TTC549 (cell line): ENCODE results near the gene BLVRB.
"Not testable (repeated sequence)": the region's sequence is repeated elsewhere in the genome, so short reads cannot be mapped to it uniquely, and the experiment has no call there.

ENCODE experiments used
- FAIRE-seq: peaks from 2 replicates; lab custom pipeline; 2012; peaks lifted over from hg19 to GRCh38; lab: Jason Lieb, UNC

BLVRB gene

DNA sequence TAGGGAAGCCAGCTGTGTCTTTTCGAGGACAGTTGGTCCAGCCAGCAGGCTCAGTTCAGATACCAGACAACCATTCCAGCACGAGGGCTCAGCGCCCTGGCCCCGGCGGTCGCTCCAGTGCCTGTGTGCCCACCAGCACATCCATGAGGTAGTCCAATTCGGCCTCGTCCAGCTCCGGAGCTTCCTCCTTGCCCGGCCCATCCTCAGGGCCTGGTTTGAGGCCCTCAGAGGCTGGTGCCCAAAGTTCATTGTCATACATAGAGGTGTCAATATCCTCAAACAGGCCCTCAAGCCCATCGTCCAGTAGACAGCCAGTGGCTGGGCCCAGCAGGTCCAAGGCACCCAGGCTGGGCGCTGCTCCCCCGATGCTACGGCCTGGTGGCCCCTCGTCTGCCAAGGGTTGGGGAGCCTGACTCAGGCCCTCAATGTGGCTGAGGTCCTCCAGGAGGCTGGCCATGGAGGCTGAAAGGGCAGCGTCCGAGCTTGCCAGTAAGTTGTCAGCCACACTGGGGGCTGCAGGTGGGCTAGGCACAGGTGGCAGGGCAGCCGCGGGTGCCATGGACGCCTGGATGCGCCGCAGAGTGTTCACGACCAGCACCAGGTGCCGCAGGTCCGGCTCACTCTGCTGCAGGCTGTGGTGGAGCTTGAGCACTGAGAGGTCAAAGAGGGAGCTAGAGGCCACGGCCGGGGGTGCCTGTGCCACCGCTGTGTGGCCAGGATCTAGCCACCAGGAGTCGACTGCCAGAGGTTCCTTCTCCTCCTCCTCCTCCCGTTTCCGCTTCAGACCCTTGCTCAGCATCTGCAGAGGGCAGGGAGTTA, 42.6 kb downstream of the BLVRB start:
- FAIRE-seq: no peak

GRCh38 chr19:40421993-40422747, 43.4 kb downstream of the BLVRB start:
- FAIRE-seq: no peak

DNA sequence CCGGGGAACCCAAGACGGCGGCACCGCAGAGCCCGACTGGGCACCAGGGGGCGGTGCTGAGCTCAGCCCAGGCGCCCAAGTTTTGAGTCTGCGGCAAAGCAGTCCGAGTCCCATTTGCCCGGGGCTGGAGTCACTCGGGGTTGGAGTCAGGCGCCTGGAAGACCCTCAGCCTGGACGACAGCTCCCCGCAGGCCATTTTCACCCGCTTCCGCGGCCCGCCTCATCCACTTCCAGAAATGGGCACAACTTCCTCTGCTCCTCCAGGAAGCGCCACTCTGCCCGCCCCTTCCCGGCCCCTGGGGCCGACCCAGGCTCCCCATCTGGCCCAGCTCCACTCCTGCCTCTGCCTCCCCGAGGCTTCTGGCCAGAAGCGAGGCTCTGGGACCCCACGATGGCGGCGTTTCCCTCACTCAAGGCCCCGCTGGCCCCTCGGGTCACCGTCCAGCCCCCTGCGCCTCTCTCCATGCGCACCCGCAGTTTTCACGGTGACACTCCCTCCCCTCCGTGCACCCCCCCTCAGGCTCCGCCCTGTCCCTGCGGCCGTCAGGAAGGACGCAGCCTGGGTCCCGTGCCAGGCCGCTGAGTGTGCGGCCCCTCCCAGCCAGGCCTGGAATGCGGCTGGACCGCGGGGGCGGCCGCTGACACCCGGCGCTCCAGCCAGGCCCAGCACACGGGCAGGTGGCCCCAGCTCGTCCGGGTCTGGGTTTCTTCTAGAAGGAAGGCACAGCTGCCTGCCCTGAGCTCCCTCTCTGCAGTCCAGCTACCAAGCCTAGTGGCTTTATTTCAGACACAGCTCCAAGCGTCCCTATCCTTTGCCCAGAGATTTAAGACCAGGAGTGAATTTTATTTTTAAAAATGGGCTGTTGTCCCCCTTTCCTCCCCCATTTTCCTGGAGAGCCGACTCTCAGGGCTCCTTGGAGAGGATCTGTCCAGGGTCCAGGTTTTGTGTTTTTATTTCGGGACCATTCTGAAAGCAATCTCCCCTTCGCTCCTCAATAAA, 44.5 kb downstream of the BLVRB start:
- FAIRE-seq: no peak

DNA sequence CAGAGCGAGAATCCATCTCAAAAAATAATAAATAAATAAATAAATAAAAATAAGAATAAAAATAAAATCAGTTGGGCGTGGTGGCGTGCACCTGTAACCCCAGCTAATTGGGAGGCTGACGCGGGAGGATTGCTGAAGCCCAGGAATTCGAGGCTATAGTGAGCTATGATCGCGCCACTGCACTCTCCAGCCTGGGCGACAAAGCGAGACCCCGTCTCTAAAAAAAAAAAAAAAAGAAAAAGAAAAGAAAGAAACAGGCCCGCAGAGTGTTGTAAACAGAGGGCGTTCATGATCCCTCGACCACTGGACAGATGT, 45.1 kb downstream of the BLVRB start:
- no peak for FAIRE-seq

DNA sequence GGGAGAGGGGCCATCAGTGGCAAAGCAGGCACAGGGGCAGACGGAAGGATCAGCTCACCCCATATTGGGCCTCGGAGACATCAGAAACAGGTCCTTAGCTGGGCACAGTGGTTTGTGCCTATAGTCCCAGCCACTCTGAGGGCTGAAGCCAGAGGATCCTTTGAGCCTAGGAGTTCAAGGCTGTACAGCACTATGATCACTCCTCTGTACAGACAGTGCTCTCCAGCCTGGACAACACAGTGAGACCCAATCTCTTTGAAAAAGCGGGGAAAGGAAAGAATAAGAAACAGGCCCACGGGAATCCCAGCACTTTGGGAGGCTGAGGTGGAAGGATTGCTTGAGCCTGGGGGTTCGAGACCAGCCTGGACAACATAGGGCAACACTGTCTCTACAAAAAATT, 45.8 kb downstream of the BLVRB start:
- FAIRE-seq: no peak

GRCh38 chr19:40419066-40419612, 46.4 kb downstream of the BLVRB start:
- FAIRE-seq: no peak

DNA sequence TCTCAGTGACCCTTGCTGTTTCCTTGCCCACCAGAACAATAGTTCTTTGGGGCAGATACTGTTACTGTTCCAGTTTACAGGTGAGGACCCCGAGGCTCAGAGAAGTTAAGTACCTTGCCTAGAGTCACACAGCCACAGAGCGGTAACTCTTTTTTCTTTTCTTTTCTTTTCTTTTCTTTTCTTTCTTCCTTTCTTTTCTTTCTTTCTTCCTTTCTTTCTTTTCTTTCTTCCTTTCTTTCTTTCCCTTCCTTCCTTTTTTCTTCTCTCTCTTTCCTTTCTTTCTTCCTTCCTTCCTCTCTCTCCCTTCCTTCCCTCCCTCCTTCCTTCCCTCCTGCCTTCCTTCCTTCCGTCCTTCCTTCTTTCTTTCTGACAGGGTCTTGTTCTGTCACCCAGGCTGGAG, 47.5 kb downstream of the BLVRB start:
- no peak for FAIRE-seq

DNA sequence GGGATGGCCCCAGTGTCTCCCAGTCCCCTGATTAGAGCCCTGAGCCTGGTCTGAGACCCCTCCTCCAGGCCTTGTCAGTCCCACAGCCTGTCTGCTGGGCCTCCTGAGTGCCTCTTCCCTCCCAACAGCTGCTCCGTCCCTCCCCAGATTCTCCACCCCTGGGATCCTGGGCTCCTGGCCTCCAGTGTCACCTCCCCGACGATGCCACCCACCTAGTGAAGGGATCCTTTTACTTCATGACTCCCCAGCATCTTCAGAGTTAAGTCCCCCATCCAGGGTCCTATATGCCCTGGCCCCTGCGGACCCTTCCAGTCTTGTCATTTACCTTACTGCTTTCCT, 47.9 kb downstream of the BLVRB start:
- FAIRE-seq: no peak

DNA sequence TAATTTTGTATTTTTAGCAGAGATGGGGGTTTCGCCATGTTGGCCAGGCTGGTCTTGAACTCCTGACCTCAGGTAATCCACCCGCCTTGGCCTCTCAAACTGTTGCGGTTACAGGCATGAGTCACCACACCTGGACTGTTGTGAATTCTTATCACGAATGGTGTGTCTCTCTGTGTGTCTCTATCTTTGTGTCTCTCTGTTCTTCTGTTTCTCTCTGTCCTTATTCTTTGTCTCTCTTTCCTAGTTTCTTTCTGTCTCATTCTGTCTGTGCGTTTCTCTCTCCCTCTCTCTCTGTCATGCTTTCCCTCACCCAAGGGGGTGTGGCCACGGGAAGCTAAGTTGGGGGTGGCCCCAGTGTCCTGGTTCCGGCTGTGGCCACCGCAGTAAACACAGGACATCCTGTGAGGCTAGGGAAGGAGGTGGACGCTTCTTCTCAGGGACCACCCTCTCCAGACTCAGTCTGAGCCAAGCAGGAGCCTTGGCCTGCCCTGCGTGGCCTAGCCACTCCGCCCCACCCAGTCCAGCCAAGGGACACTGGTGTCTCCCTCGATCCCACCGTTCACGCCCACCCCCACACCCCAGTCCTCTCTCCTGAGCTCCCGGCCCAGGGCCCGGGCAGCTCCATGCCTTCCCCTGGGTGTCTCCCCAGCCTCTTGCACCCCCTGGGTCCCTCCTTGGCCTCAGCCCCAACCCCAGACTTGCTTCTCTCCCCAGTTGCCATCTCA, 48.5 kb downstream of the BLVRB start:
- peak; percentile 63 for FAIRE-seq

DNA sequence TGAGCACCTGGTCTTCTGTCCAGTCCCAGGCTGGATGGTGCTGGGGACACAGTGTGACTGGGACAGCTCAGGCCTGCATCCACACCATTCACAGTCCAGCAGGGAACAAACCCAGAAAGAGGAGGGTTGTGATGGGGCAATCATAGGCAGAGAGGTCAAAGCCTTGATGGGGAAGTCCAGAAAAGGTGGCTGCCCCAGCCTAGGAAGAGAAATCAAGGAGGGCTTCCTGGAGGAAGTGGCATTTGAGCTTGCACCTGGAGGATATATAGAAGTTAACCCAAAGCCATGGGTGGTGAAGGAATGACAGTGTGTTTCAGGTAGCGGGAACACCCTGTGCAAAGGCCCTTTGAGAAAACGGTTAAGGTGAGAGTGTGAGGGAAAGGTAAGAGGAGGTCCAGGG, 49.8 kb downstream of the BLVRB start:
- FAIRE-seq: no peak

GRCh38 chr19:40414542-40415535, 50.7 kb downstream of the BLVRB start:
- no peak for FAIRE-seq

DNA sequence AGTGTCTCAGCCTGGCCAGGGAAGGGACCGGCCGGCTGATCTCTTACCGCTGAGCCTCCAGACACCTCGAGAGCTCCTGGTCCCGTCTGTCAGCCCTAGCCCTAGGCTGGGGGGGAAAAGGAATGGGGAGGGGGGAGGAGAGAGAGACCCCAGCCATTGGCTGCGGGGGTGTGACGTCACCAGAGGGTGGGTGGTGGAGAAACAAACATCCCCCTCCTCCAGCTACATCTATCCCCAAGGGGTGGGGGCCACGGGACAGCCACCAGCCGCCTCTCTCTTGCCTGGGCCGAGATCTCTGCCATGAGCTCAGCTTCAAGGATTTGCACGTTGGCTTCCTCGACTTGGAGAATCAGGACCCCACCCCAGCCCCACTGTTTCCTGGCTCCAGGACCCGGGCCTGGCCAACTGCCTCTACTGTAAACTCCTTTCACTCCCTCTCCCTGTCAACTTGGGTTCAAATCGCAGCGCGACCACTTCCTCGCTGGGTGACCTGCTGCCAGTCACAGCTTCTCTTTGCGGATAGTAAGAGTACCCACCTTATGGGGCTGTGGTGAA, 52.2 kb downstream of the BLVRB start, which contains the start of gene PRX:
Gene PRX, minus strand, starts transcription at position 88 of the 555 bp plus-strand sequence. CDS start 5,446 bp downstream, outside the sequence.
- no peak for FAIRE-seq

- FAIRE-seq: no peak
Observed at GRCh38 chr19:40412866-40413265, 52.7 kb downstream of the BLVRB start.

GRCh38 chr19:40411958-40412499, 53.5 kb downstream of the BLVRB start:
- no peak for FAIRE-seq

GRCh38 chr19:40411125-40411842, 54.3 kb downstream of the BLVRB start:
- FAIRE-seq: no peak

DNA sequence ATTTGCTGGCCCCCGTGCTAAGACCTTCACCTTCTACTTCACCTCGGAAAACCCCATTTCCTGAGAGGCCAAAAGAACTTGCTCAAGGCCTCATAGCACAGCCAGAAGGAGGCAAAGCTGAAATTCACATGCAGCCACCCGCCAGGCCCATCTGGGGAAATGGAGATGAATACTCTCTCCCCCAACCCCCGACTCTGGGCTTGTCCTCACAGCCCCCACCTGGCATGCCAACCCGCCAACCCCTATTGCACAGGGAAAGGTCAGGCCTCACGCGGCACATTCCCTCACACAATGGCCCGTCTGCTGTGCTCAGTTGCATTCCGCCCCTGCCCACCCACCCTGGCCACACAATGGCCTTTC, 55.5 kb downstream of the BLVRB start:
- no peak for FAIRE-seq

- not testable (repeated sequence) for FAIRE-seq
Observed at GRCh38 chr19:40408598-40408925, 57.0 kb downstream of the BLVRB start.

GRCh38 chr19:40407714-40408597, 57.6 kb downstream of the BLVRB start:
- FAIRE-seq: no peak
